ENCODE measurements around the gene VPS36. TPM values are rescaled to one million over a fixed set of nuclear protein-coding genes. Genes with fewer than 3 reads are reported as not detected.

The VPS36 gene
- polyA plus RNA-seq, 1 donor (not counting 4 experiments of a cell fraction or from before 2014, with no cell fraction given): 36.5 TPM

DNA sequence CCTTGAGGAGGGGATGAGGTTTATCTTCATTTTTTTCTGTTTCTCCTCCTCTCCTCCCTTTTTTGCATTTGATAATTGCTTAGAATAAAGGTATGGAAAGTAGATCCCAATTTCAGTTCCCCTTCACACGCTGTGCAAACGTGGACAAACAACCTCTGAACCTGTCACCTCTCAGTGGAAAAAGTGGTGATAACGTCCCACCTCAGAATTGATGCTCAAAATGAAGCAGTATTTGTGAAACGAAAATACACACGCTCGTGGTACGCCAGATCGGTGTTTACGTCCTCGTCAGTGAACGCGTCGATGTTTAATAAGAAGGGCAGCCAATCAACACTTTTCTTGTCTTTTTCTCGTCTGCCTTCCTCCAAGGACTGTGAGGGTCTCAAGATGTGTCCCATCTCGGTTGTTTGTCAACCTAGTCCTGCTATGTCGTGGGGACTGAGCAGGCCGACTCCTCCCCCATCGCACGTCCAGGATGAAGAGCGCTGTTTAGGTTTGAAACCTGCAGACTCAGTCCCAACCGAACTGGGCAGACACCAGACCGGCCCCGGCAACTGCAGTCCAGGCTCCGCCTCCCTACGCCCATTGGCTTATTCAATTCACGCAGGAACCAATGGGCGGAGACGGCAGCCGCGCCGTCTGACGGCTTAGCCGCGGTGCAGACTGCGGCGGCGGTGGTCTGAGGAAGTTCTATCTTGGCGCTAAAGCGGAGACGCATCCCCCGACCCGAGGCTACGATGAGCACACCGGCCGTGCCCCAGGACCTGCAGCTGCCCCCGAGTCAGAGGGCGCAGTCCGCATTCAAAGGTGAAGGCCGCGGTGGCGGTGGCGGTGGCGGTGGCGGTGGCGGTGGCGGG, 4.6 kb upstream of the VPS36 start, which contains the start of gene CKAP2:
CKAP2 (plus strand) TSS at position 659 of the 857 bp plus-strand sequence; CDS start at position 738, 79 bp downstream.
- Histone ChIP-seq H3K9ac (ENCODE audit: control insufficient read depth, extremely low read depth, insufficient read depth, low read length) (peak within 1 kb of the TSS; percentile 98), H3K4me2 (ENCODE audit: control insufficient read depth, extremely low read depth, insufficient read depth, low read depth, low read length) (peak within 1 kb of the TSS; percentile 89), H3K9me3 (ENCODE audit: control insufficient read depth, low read depth, low read length) (no peaks in the 10 kb centered on the region), H3K27me3 (ENCODE audit: control insufficient read depth, extremely low read depth, insufficient read depth, low read length) (no peaks in the 10 kb centered on the region), H3K4me1 (ENCODE audit: control insufficient read depth, extremely low read depth, insufficient read depth, low read length) (peaks cover 43% of the 10 kb centered on the region), H3K36me3 (ENCODE audit: control insufficient read depth in 2 of 2, extremely low read depth in 1 of 2, insufficient read depth in 2 of 2, low read length in 2 of 2) (peaks cover 0 to 7% of the 10 kb centered on the region in 2 experiments), H3K4me3 (ENCODE audit: control insufficient read depth in 2 of 3, extremely low read depth in 1 of 3, insufficient read depth in 2 of 3, low read depth in 1 of 3, low read length in 3 of 3) (peak within 1 kb of the TSS; percentile 89 to 99 (median 94)), H3K79me2 (ENCODE audit: control insufficient read depth, insufficient read depth, low read length) (peaks cover 40% of the 10 kb centered on the region), H4K20me1 (ENCODE audit: control insufficient read depth, extremely low read depth, insufficient read depth, low read length) (no peaks in the 10 kb centered on the region), H3K9me1 (ENCODE audit: control insufficient read depth, extremely low read depth, insufficient read depth, low read length) (no peaks in the 10 kb centered on the region), H2AFZ (ENCODE audit: control insufficient read depth, low read length) (peak within 1 kb of the TSS; percentile 100), H3K27ac (ENCODE audit: control insufficient read depth, insufficient read depth, low read length) (peak within 1 kb of the TSS; percentile 99)
- TF ChIP-seq CTCF (optimal IDR thresholded peaks at IDR 0.05 in 1 of 3, IDR thresholded peaks at IDR 0.05 in 1 of 3, conservative IDR thresholded peaks at IDR 0.05 in 1 of 3; ENCODE audit: extremely low read depth in 1 of 3, insufficient read depth in 2 of 3, low read length in 3 of 3): no peak
- no peak for TF ChIP-seq EZH2 (IDR thresholded peaks at IDR 0.05; ENCODE audit: low read length)
- DNase-seq (ENCODE audit: low read depth, low spot score) (peak; percentile 52), FAIRE-seq (peak; percentile 60)
- dilution Hi-C loops (cut with MboI; ENCODE audit: extremely low pct_ligation_motif_present, low sequenced_read_pairs): no loop called here

GRCh38 chr13:52454459-52454819, 4.0 kb upstream of the VPS36 start:
- Histone ChIP-seq H4K20me1 (ENCODE audit: control insufficient read depth, extremely low read depth, insufficient read depth, low read length) (no peaks in the 10 kb centered on the region), H3K27me3 (ENCODE audit: control insufficient read depth, extremely low read depth, insufficient read depth, low read length) (no peaks in the 10 kb centered on the region)
- dilution Hi-C loops (cut with MboI; ENCODE audit: extremely low pct_ligation_motif_present, low sequenced_read_pairs): no loop called here

More at GRCh38 chr13:52454459-52454819, 4.0 kb upstream of the VPS36 start:
- Histone ChIP-seq H3K36me3 (ENCODE audit: control insufficient read depth in 2 of 2, extremely low read depth in 1 of 2, insufficient read depth in 2 of 2, low read length in 2 of 2) (peaks cover 0 to 7% of the 10 kb centered on the region in 2 experiments), H2AFZ (ENCODE audit: control insufficient read depth, low read length) (peak overlapping the region; percentile 100), H3K9me1 (ENCODE audit: control insufficient read depth, extremely low read depth, insufficient read depth, low read length) (no peaks in the 10 kb centered on the region), H3K27ac (ENCODE audit: control insufficient read depth, insufficient read depth, low read length) (peak overlapping the region; percentile 99), H3K4me1 (ENCODE audit: control insufficient read depth, extremely low read depth, insufficient read depth, low read length) (peaks cover 38% of the 10 kb centered on the region), H3K79me2 (ENCODE audit: control insufficient read depth, insufficient read depth, low read length) (peaks cover 40% of the 10 kb centered on the region), H3K9ac (ENCODE audit: control insufficient read depth, extremely low read depth, insufficient read depth, low read length) (peak overlapping the region; percentile 98), H3K4me2 (ENCODE audit: control insufficient read depth, extremely low read depth, insufficient read depth, low read depth, low read length) (peak overlapping the region; percentile 89), H3K9me3 (ENCODE audit: control insufficient read depth, low read depth, low read length) (no peaks in the 10 kb centered on the region), H3K4me3 (ENCODE audit: control insufficient read depth in 2 of 3, extremely low read depth in 1 of 3, insufficient read depth in 2 of 3, low read depth in 1 of 3, low read length in 3 of 3) (peak overlapping the region; percentile 89 to 99 (median 94))
- FAIRE-seq (peak; percentile 71), DNase-seq (ENCODE audit: low read depth, low spot score) (no peak)
- TF ChIP-seq EZH2 (IDR thresholded peaks at IDR 0.05; ENCODE audit: low read length) (no peak), CTCF (optimal IDR thresholded peaks at IDR 0.05 in 1 of 3, IDR thresholded peaks at IDR 0.05 in 1 of 3, conservative IDR thresholded peaks at IDR 0.05 in 1 of 3; ENCODE audit: extremely low read depth in 1 of 3, insufficient read depth in 2 of 3, low read length in 3 of 3) (no peak)
